ENCODE data around the gene EME1.

EME1 gene

DNA sequence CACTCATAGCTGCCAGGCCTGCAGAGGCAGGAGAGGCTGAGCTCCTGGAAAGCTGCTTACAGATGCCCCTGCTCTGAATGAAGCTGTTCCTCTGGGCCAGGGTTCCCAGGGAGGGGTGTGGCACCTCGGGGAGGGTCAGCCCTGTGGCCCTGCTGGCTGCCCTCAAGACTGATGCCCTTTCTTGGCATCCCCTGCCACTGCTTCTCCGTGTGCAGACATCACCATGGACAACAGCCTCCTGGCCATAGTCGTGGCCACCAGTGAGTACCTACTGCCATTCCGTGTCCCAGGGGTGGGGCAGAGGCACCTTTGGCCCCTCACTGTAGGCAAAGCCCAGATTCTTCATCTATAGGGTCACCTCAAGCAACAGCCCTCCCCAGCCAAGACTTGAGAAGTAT lies 9.0 kb upstream of the EME1 start:
- FAIRE-seq: no peak

DNA sequence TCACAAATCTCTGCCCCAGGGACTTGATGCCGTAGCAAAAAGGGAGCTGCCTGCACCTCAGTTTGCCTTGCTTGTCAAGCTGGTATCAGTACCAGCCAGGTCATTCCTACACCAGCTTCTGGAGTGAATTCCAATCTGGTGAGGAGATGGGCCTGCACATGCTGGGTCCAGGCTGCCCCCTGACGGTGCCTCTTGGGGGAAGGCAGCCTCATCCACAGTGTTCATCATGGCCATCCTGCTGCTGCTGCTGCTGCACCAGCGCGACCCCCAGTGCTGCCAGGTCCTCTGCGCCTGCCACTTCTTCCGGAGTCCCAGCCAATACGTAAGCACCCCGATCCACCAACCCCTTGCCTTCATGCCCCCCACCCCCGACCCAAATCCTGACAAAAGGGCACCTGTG lies 8.3 kb upstream of the EME1 start:
- FAIRE-seq: no peak

DNA sequence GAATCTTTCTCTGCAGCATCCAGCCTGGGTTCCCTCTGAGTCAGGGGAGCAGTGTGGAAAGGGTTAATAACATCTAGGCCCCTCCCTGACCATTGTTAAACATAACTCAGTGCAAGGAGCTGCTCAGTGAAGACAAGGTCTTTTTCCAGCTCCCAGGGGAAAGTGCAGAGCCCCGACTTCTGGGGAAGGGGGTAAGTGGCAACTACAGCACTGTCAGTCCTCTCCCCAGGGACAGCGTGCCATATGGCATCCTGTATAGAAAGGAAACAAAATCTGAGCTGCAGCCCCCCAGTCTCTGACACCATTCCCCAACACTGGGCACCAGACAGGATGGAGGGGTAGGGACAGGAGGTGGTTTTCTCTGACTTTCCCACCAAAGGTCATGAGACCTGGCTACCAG lies 7.9 kb upstream of the EME1 start:
- no peak for FAIRE-seq

DNA sequence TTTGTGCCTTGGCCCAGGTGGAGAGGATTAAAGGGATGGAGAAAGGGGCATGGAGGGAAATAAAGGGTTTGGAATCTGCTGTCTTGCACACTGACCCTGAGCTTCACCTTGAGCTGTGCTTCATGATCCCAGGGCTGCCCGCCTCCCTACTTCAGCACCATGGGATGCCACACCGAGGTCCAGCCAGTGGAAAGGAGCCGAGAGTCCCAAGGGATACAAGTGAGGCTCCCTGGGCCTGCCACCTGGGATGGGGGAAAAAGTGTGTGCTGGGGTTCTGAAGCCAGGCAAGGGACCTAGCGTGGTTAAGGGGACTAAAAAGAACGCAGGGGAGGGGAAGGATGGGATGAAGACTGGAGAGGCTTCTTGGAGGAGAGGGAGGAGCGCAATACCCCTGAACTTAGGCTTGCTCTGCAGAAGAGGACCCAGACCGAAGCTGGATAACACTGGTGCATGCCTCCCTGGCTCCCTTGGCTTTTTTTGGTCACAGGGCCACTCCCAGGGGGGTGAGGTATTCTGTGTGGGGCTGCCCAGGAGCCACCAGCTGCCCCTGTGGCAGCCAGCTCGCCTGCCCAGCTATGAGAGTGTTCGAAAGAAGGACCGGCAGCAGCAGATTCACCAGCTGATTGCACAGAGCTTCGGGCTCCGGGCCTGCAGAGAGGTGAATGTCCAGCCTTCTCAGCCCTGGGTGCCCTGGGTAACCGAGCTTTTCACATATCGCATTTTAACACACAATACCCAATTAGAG lies 7.2 kb upstream of the EME1 start:
- no peak for FAIRE-seq

DNA sequence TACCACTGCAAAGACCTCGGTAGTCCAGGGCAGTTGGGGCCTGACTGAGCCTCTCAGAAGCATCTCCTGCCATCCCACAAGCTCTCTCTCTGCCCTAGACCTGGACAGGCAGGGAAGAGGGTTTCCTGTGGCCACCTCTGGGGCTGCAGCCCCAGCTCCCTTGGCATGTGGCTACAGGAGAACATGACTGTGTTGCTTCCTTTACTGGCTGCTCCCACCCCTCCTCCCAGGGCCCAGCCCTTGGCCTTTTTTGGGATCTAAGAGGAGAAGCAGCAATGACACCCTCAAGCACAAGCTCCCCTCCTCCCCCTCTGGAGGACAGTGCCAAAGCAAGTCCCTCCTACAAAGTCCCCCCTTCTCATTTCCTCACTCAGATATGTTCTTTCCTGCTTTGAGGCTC lies 5.6 kb upstream of the EME1 start:
- FAIRE-seq: no peak

DNA sequence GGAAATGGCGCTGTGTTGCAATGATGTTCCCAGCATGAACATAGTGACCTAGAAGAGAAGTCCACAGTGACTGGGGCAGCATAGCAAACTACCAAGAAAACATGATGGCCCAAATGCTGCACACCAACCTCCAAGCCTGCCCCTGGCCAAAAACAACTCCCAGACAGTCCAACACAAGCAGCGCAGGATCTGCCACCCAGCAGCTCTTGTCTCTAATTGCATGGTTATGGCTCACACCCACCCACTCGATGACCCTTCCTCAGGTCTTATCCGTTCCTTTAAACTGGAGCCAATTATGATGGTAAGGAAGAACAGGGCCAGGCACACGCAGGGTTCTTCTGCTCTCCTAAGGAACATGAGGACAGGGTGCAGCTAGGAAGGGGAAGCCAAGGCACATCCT lies 3.0 kb upstream of the EME1 start:
- FAIRE-seq: no peak

DNA sequence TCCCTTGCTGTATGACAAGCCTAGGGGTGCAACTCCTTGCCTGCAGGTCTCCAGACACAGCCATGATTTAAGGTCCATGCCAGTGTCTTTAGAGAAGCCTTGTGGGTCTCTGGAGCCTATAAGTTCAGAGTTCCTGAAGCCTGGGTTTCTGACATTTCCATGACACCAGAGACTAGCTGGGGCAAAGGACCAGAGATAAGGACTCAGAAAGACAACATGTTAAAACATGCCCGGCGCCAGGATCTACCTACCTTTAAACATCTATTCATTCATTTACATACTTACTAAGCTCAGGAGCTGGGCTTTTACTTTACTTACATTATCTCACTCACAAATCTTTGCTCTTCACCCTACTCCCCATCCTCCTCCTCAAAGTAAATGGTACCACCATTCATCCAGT lies 1.5 kb upstream of the EME1 start:
- no peak for FAIRE-seq

DNA sequence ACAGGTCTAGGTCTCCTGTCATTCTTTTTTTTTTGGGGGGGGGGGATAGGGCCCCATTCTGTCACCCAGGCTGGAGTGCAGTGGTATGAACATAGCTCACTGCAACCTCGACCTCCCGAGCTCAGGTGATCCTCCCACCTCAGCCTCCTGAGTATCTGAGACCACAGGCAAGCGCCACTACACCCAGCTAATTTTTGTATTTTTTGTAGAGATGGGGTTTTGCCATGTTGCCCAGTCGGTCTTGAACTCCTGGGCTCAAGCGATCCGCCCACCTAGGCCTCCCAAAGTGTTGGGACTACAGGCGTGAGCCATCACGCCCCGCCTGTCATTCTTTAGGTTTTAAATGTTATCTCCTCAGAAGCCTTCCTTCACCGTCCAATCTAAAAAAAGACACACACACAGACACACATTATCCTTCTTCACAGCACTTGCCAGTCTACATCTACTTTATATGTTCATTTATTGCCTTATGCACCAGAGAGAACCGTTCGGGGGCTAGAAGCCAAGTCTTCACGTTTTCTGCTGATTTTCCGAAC lies 739 bp upstream of the EME1 start:
- no peak for FAIRE-seq

DNA sequence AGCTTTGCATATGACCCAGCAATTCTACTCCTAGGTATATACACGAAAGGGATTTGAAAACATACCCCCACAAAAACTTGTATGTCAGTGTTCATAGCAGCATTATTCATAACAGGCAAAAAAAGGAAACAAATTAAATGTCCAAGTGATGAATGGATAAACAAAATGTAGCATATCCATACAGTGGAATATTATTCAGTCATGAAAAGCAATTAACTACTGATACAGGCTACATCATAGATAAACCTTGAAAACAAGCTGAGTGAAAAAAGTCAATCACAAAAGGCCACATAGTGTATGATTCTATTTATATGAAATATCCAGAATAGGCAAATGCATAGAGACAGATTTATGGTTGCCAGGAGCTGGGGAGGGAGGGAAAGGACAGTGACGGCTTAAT lies 676 bp downstream of the EME1 start:
- no peak for FAIRE-seq

DNA sequence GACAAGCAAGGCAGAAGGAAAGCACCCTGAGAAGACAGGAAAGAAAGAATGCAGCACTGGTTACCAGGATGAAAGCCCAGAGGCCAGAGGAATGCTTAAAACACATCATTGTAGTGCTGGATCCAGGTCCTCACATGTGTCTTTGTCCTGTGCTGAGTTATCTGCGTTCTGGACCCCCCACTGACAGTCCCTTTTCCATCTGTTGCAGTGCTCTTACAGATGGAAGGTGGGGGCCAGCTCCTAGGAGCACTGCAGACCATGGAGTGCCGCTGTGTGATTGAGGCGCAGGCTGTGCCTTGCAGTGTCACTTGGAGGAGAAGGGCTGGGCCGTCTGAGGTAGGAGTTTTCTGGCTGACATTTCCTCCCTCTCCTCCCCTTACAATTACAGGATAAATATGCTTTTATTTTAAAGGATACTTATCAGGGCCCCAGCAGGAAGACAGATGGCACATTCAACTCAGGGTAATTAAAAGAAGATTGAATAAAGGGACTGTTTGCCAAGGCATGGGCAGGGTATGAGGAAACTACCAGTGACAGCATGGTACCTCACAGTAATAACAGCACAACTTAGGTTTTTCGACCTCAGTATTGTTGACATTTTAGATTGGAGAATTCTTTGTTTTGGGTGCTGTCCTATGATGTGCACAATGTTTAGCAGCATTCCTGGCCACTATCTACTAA lies 3.0 kb downstream of the EME1 start:
- FAIRE-seq: no peak

DNA sequence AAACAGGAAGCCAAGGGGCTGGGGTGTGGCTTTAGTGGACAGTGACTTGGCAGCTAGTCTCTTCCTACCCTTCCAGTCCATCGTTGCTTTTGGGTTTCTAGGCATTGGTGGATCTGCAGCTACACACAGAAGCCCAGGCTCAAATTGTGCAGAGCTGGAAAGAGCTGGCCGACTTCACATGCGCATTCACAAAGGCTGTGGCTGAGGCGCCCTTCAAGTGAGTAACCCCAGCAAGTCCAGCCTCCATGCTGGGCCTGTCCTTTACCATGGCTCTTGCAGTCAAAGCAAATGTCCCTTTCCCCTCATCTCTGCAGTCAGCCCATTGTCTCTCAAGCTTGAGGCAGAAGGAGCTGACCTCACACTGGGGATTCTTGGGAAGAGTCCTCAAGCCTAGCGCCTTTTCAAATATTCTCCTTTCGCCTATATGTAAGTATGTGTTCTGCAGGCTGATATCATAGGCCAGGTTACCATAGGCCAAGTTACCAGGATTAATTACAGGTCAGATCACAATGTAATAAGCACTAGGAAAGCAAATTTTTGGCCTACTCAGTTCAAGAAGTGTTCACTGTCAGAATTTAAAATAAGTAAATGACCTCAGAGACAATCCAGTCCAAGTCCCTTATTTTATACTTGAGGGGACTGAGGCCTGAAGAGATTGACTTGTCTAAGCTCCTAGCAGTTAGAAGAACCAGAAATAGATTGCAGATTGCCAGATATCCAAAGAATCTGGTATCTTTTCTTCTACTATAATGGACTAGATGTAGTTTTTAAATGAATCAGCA lies 6.5 kb downstream of the EME1 start:
- FAIRE-seq: no peak

DNA sequence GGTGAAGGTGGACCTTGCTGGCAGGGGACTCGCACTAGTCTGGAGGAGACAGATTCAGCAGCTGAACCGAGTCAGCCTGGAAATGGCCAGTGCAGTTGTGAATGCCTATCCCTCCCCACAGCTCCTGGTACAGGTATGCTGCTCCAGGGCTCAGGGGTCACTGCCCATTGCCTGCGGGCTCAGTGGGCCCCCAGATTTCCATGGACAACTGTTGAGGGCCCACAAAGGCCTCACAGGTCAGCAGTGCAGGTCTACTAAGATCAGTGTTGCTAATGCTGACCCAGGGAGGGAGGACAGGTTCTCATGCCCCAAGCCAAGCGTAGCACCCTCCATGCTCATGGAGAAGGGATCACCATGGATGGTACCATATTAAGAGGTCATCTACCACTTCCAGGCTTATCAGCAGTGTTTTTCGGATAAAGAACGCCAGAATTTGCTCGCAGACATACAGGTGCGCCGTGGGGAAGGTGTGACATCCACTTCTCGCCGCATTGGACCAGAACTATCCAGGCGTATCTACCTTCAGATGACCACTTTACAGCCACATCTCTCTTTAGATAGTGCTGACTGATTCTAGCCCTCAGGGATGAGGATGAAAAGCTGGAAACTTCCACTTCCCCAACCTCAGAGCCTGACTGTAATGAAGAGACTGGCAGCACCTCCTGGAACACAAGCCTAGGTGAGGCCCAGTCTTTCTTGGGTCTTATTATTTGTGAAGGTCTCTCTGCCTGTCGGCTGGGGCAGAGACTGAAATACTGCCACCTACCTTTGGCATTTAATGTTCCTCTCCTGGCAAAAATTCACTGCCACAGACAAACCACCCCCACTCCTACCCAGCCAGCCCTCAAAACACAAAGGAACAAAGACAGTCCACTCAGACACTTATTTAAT lies 7.6 kb downstream of the EME1 start:
- FAIRE-seq: no peak

DNA sequence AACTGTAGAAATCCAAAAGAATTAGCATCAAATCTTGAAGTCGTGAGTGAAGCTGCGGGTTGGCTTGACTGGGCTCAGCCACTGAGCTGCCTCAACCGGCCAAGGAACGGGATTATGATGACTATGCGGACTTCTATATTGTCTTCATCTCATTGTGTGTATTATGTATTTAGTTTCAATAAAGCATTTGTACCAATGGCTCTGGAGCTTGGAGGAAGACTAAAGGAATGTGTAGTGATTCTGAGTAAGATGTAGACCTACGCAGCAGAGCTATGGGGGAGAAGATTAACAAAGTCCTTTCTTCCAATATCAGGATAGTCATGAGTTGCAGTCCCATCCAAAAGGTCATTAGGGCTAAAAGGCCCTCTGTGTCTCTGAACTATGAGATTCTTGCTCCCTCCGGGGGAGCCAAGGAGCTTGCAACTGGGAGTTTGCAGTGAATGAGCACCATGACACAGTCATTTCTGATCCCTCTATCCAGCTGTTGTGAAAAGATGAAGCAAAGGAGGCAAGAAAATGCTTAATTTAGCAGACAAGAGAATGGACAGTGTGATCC lies 8.3 kb downstream of the EME1 start:
- FAIRE-seq: no peak

DNA sequence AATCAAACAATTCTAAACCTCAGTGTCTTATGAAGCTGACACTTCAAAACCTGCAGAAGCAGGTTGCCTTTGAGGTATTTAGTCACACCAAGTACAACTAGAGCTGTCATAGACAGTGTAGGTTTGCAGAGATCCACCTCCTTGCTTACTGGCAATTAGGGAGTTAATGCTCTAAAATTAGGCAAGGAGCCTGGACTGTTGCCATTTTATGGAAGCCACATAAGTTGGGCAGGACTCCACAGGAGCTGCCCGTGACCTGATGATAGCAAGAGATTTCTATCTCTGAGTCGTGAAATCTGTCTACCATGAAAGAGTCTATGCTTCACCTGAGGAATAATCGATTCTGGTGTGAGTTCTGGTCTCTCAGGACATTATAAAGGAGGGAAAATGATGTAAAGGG lies 8.9 kb downstream of the EME1 start:
- FAIRE-seq: no peak

DNA sequence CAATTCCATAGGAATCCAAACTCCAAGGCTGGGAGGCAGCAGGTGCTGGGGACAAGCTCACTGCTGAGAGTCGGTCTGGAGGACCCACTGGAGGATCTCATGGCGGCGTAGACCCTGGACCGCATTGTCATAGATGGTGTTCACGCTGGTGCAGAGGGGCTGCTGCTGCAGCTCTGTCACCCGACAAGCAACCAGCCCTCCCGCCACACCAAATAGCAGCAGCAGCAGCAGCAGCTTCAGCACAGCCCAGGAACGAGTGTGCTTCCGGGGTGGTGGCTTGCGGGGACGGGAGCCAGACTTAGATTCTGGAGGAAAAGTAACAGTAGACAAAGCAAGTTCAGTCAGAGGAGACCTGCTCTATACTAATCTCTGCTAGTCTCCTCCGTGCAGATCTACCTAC lies 9.9 kb downstream of the EME1 start:
- no peak for FAIRE-seq

DNA sequence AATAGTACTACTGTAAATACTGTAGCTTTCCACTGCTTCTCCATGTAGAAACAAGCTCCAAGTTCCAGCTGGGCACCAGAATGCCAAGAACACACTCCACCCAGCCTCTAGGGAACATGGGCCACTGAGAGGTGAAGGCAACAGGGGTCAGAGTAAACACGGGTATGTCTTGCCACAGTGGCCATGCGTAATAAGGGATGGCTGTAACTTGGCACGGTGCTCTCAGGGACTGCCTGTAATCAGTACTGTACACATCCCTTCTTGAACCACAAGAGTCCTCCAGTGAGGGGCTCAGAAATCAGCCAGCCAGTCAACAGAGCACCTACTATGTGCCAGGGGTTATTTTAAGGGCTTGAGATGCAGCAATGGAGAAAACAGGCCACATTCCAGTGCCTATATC lies 13.5 kb downstream of the EME1 start:
- FAIRE-seq: no peak

DNA sequence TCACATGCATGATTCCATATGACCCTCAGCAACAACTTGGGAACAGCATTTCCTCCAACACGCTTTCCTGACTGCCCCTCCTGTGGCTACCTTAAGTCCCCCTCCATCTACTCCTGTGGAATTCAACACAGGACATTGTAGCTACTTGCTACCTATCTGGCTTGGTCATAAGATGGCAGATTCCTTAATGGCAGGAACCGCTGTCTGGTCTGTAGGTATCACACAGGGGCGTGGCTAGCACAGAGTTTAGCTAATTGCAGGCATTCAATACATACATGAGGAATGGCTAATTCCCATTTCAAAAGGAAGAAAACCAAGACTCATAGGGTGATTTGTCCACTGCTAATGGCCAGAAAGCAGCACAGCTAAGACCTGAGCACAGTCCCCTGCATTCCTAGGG lies 15.7 kb downstream of the EME1 start:
- FAIRE-seq: no peak

DNA sequence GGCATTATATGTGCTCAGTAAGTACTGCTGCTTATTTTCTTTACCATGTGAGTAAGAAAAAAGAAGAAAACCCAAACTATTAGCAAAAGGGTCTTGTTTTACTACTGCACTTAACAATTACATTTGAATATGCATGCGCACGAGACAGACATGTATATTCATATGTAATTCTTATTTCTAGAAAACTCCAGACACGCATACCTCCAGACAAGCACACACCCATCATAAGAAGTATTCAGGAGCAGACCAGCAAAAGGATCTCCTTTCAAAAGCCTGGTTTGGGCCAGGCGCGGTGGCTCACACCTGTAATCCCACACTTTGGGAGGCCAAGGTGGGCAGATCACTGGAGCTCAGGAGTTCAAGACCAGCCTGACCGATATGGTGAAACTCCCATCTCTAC lies 16.5 kb downstream of the EME1 start:
- no peak for FAIRE-seq

DNA sequence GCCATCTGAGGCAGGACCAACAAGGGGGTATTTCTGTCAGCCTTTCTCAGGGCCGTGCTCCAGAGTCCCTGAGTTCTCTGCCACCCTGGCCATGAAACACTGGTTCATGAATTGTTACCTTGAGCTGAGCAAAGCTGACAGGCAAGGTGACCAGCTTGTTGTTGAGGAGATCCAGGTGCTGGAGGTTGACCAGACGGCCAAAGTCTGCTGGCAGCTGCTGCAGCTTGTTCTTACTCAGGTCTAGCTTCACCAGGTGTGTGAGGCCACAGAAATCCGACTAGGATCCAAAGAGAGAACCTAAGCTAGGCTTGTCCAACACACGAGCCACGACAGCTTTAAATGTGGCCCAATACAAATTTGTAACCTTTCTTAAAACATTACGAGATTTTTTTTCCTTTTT lies 19.6 kb downstream of the EME1 start:
- FAIRE-seq: no peak

DNA sequence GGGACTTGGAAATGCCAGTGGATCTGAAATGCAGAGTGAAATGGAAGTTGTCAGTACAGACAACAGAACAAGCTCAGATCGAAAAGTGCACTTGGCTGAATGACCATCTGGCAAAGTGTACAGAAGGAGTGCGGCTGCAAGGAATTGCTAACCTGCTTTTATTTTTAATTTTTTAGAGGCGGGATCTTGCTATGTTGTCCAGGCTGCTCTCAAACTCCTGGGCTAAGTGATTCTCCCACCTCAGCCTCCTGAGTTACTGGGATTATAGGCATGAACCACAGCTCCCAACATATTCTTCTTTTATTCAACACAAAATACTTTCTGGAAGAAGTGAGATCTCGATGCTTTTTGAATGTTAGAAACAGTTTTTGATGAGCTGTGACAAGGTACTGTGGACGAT lies 20.7 kb downstream of the EME1 start:
- FAIRE-seq: no peak

DNA sequence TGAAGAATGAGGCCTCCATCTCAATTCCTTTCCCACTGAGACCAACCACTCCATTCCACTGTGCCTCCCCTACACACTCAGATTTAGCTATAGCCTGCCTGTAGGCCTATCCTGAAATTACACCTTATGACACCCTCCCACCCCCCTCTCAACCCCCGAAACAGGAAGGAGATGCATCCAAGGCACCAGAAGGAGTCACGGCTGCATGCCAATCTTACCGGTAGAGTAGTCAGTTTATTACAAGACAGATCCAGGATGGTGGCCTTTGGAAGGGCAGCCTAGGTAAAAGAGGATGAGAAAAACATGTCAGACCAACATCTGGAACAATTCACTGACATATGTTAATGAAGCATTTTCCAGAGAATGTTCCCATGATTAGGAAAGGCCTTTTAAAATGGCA lies 21.7 kb downstream of the EME1 start:
- no peak for FAIRE-seq
